OCI-LY3 (cell line): ENCODE measurements around the gene SLC25A40.
"Not testable (repeated sequence)": the region's sequence is repeated elsewhere in the genome, so short reads cannot be mapped to it uniquely, and the experiment has no call there.

ENCODE experiments used
- H2AFZ ChIP-seq: fragments of 200-600, 300-600 bp; shearing (Covaris generic); 2 replicates; pipeline ENCODE4 v1.6.0; 2014; ENCODE audit warnings: antibody characterized with exemption, low read depth, low read length
- H3K27ac ChIP-seq: fragments of 200-600, 300-600 bp; sonication (generic); 2 replicates; pipeline ENCODE4 v1.5.1; 2014; ENCODE audit warnings: mild to moderate bottlenecking, low read length, moderate library complexity, mixed read lengths
- H3K27me3 ChIP-seq: fragments of 200-600, 300-600 bp; sonication (generic); 2 replicates; pipeline ENCODE4 v1.6.1; 2014; ENCODE audit warnings: low read depth, low read length, mixed read lengths
- H3K36me3 ChIP-seq: fragments of 200-600, 300-600 bp; sonication (generic); replicated peaks from 2 replicates; pipeline ENCODE3; 2014; ENCODE audit warnings: low read depth, low read length, mixed read lengths
- H3K4me1 ChIP-seq: fragments of 300-600, 200-600 bp; sonication (generic); 2 replicates; pipeline ENCODE4 v1.6.1; 2014; ENCODE audit warnings: low read length, mixed read lengths
- H3K4me2 ChIP-seq: fragments of 200-600, 300-600 bp; sonication (generic); 2 replicates; pipeline ENCODE4 v1.6.1; 2014; ENCODE audit warnings: low read length, mixed read lengths
- H3K4me3 ChIP-seq: fragments of 300-600, 200-600 bp; sonication (generic); 2 replicates; pipeline ENCODE4 v1.5.1; 2014; ENCODE audit warnings: antibody characterized with exemption, mild to moderate bottlenecking, low read length, moderate library complexity
- H3K79me2 ChIP-seq: fragments of 300-600, 200-600 bp; shearing (Covaris generic); 2 replicates; pipeline ENCODE4 v1.6.1; 2014; ENCODE audit warnings: mild to moderate bottlenecking, low read length, mixed read lengths
- H3K9ac ChIP-seq: fragments of 300-600, 200-600 bp; shearing (Covaris generic); 2 replicates; pipeline ENCODE4 v1.6.0; 2014; ENCODE audit warnings: mild to moderate bottlenecking, low read length, moderate library complexity
- H3K9me3 ChIP-seq: fragments of 200-600, 300-600 bp; shearing (Covaris generic); 2 replicates; pipeline ENCODE4 v1.6.1; 2014; ENCODE audit warnings: low read length, mixed read lengths; ENCODE audit not compliant: insufficient read depth
- H4K20me1 ChIP-seq: fragments of 200-600, 300-600 bp; sonication (generic); 2 replicates; pipeline ENCODE4 v1.6.1; 2016; ENCODE audit warnings: low read length, mixed read lengths; ENCODE audit not compliant: insufficient read depth
- CTCF ChIP-seq: fragments of 200-600, 300-600 bp; sonication (generic); IDR thresholded peaks from 2 replicates; pipeline ENCODE4 v1.5.1; 2014; ENCODE audit warnings: antibody characterized with exemption, low read length, low read depth
- EZH2phosphoT487 ChIP-seq: fragments of 200-600 bp; shearing (Covaris generic); IDR thresholded peaks from 2 replicates; pipeline ENCODE4 v1.6.1; 2018; ENCODE audit warnings: antibody characterized with exemption, mixed run types, low read depth

The SLC25A40 gene

DNA sequence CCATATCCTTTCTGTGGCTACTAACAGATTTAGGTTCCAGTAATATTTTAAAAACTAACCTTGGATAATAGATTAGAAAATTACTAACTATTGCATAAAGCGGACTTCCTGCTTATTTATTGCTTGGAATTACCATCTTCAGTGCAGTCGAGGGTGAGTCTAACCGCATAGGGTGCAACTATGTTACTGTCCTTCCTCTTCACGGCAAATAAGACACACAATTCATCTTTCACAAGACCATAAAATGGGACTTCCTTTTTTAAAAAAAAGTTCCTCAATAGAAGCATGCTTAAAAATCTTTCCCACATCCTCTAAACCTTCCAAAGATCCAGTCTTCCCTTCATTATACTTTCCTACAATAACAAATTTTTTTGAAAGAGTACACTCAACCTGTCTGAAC, 2.1 kb downstream of the SLC25A40 start:
- Histone ChIP-seq H3K4me1 (peaks cover 25% of the 10 kb centered on the region), H3K36me3 (peaks cover 52% of the 10 kb centered on the region), H3K27ac (no peak overlapping the region), H3K4me2 (peak overlapping the region; percentile 80), H3K9ac (peak overlapping the region; percentile 94), H4K20me1 (peaks cover 4% of the 10 kb centered on the region; the same call in 1 of the 2 replicates), H2AFZ (no peak overlapping the region), H3K9me3 (peaks cover 26% of the 10 kb centered on the region), H3K79me2 (peaks cover 98% of the 10 kb centered on the region), H3K4me3 (peak overlapping the region; percentile 89), H3K27me3 (no peaks in the 10 kb centered on the region)
- TF ChIP-seq CTCF (no peak), EZH2phosphoT487 (no peak)

DNA sequence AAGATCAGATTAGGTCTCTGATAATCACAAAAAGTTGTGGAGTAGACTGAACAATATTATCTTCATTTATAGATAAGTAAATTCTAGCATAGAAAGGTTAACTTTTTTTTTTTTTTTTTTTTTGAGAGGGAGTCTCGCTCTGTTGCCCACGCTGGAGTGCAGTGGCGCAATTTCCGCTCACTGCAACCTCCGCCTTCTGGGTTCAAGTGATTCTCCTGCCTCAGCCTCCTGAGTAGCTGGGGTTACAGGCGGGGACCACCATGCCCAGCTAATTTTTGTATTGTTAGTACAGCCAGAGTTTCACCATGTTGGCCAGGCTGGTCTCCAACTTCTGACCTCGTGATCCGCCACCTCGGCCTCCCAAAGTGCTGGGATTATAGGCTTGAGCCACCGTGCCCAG, 2.8 kb downstream of the SLC25A40 start:
- Histone ChIP-seq H3K4me1 (peaks cover 21% of the 10 kb centered on the region), H3K9me3 (peaks cover 26% of the 10 kb centered on the region), H3K79me2 (peaks cover 98% of the 10 kb centered on the region), H3K36me3 (peaks cover 55% of the 10 kb centered on the region)
- not testable (repeated sequence) for H2AFZ ChIP-seq, H3K4me3 ChIP-seq, H3K27ac ChIP-seq, H4K20me1 ChIP-seq, H3K27me3 ChIP-seq, H3K9ac ChIP-seq, H3K4me2 ChIP-seq

DNA sequence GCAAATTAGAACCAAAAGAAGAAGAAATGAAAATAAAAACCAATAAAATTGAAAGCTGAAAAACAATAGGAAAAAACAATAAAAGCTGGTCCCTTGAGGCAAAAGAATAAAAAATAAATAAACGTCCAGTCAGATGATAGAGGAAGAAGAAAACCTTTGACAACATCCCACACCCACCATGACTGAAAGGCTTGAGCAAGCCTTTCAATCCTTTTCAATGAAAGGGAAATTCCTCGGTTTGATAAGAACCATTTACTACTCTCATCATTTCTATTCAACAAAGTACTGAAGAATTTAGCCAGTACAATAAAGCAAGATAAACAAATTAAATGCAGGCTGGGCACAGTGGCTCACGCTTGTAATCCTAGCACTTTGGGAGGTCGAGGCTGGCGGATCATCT, 3.8 kb downstream of the SLC25A40 start:
- H3K4me2 ChIP-seq: no peak overlapping the region
- no peaks in the 10 kb centered on the region for H3K27me3 ChIP-seq
- H3K79me2 ChIP-seq: peaks cover 98% of the 10 kb centered on the region
- no peak overlapping the region for H3K27ac ChIP-seq
- H3K4me1 ChIP-seq: peaks cover 16% of the 10 kb centered on the region
- H3K9ac ChIP-seq: no peak overlapping the region
- H4K20me1 ChIP-seq: no peaks in the 10 kb centered on the region
- peaks cover 63% of the 10 kb centered on the region for H3K36me3 ChIP-seq
- no peak overlapping the region for H2AFZ ChIP-seq
- H3K9me3 ChIP-seq: peaks cover 30% of the 10 kb centered on the region
- no peak overlapping the region for H3K4me3 ChIP-seq
- TF ChIP-seq EZH2phosphoT487 (no peak), CTCF (no peak)

- no peak overlapping the region for H2AFZ ChIP-seq
- peaks cover 16% of the 10 kb centered on the region for H3K4me1 ChIP-seq
- H3K79me2 ChIP-seq: peaks cover 95% of the 10 kb centered on the region
- H3K4me3 ChIP-seq: no peak overlapping the region
- H3K27me3 ChIP-seq: no peaks in the 10 kb centered on the region
- no peak overlapping the region for H3K9ac ChIP-seq
- H3K4me2 ChIP-seq: no peak overlapping the region
- peaks cover 79% of the 10 kb centered on the region for H3K36me3 ChIP-seq
- no peak for TF ChIP-seq EZH2phosphoT487
- no peak for TF ChIP-seq CTCF
- peaks cover 40% of the 10 kb centered on the region for H3K9me3 ChIP-seq
- no peak overlapping the region for H3K27ac ChIP-seq
- no peaks in the 10 kb centered on the region for H4K20me1 ChIP-seq
Observed at GRCh38 chr7:87870471-87870870, 5.7 kb downstream of the SLC25A40 start.

DNA sequence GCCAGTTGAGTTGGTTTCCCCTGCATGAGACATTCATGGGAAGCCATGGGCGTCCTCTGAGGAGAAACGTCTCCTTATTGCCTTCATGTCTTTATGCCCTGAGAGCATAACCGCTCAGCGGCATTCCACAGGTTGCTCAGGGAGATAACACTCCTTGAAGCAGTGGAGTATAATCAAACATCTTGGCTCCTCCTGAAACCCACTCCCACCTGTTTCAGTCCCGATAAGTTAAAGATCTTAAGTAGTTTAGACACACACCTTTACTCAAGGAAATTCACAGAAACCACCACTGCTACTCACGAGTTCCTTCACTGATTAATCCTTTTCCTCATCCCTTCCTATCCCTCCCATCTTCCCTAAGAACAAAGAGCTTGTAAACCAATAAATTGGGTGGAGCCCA, 9.6 kb downstream of the SLC25A40 start:
- not testable (repeated sequence) for H2AFZ ChIP-seq, H3K27ac ChIP-seq, H3K27me3 ChIP-seq, H3K4me2 ChIP-seq, H3K9ac ChIP-seq, H3K4me3 ChIP-seq, H3K4me1 ChIP-seq, H4K20me1 ChIP-seq
- Histone ChIP-seq H3K79me2 (peaks cover 59% of the 10 kb centered on the region), H3K9me3 (peaks cover 30% of the 10 kb centered on the region; the same call in 1 of the 2 replicates), H3K36me3 (peaks cover 78% of the 10 kb centered on the region)
